ENCODE measurements around the gene PRIMPOL. TPM values are rescaled to one million over a fixed set of nuclear protein-coding genes. Genes with fewer than 3 reads are reported as not detected.

The PRIMPOL gene
- total and polyA plus RNA-seq, 9 donors: 22.9 to 32.6 (median 25.5) TPM

GRCh38 chr4:184743650-184744049 lies 94.1 kb downstream of the PRIMPOL start:
- Histone ChIP-seq H3K27me3 (ENCODE audit: control insufficient read depth, insufficient read depth, low read length) (no peaks in the 10 kb centered on the region), H3K4me3 (ENCODE audit: low read length) (no peak overlapping the region), H3K36me3 (ENCODE audit: control insufficient read depth, insufficient read depth, low read length) (no peaks in the 10 kb centered on the region), H3K9me3 (replicated peaks; ENCODE audit: control insufficient read depth, low read depth, low read length) (no peaks in the 10 kb centered on the region), H3K4me1 (ENCODE audit: control insufficient read depth, insufficient read depth, low read length) (peaks cover 25% of the 10 kb centered on the region), H3K27ac (ENCODE audit: low read length) (no peak overlapping the region)
- DNase-seq: no peak
- 89% methylated on average over 3 of the region's 4 CpGs for WGBS (ENCODE audit: insufficient coverage)

GRCh38 chr4:184744236-184744635 lies 94.7 kb downstream of the PRIMPOL start:
- no peak for DNase-seq
- Histone ChIP-seq H3K9me3 (replicated peaks; ENCODE audit: control insufficient read depth, low read depth, low read length) (no peaks in the 10 kb centered on the region), H3K4me3 (ENCODE audit: low read length) (no peak overlapping the region), H3K36me3 (ENCODE audit: control insufficient read depth, insufficient read depth, low read length) (no peaks in the 10 kb centered on the region), H3K27ac (ENCODE audit: low read length) (no peak overlapping the region), H3K4me1 (ENCODE audit: control insufficient read depth, insufficient read depth, low read length) (peaks cover 31% of the 10 kb centered on the region), H3K27me3 (ENCODE audit: control insufficient read depth, insufficient read depth, low read length) (no peaks in the 10 kb centered on the region)
- 90% methylated on average over 8 of the region's 10 CpGs for WGBS (ENCODE audit: insufficient coverage)

Other genes starting within 250 kb of the PRIMPOL start
- gene IRF2, start 175.2 kb upstream of the PRIMPOL start, total RNA-seq: 14.8 TPM
- 10 to 100 TPM; 15.2 to 19.4 (median 18.0) TPM for gene IRF2, start 175.2 kb upstream of the PRIMPOL start, polyA plus RNA-seq (ENCODE audit: insufficient read depth in 1 of 8, insufficient read length in 8 of 8, low replicate concordance in 1 of 8)
- 40.7 TPM for gene CASP3, start 291 bp upstream of the PRIMPOL start, total RNA-seq
- gene CASP3, start 291 bp upstream of the PRIMPOL start, polyA plus RNA-seq (ENCODE audit: insufficient read depth in 1 of 8, insufficient read length in 8 of 8, low replicate concordance in 1 of 8): 10 to 100 TPM; 35.6 to 49.1 (median 41.6) TPM
- gene CENPU, start 84.4 kb downstream of the PRIMPOL start, total RNA-seq: 21.7 TPM
- gene CENPU, start 84.4 kb downstream of the PRIMPOL start, polyA plus RNA-seq (ENCODE audit: insufficient read depth in 1 of 8, insufficient read length in 8 of 8, low replicate concordance in 1 of 8): 10 to 100 TPM; 19.0 to 32.3 (median 21.5) TPM
- gene ACSL1, start 176.2 kb downstream of the PRIMPOL start, total RNA-seq: 37.8 TPM
- gene ACSL1, start 176.2 kb downstream of the PRIMPOL start, polyA plus RNA-seq (ENCODE audit: insufficient read depth in 1 of 8, insufficient read length in 8 of 8, low replicate concordance in 1 of 8): 10 to 100 TPM; 32.8 to 51.9 (median 41.4) TPM

Measured in muscle of leg (tissue), 11 donors.